GM12878 (cell line): Measurements from ENCODE around the gene SLC35D2. TPM values are rescaled to one million over a fixed set of nuclear protein-coding genes. Genes with fewer than 3 reads are reported as not detected.

Source experiments
- ATAC-seq: fragments of 200-7000 bp; cut with Tn5 transposase; 3 replicates; pipeline ENCODE4 v1.9.1; 2020; ENCODE audit warnings: mild to moderate bottlenecking, moderate library complexity
- BruUV-seq: library from RNA; stranded (reverse); fragments of 400-500 nt; replicated peaks from 2 replicates; lab custom pipeline; 2021; lab: Mats Ljungman, UMichigan
- CTCF ChIA-PET: fragments of 300-600 bp; sonication (Branson Sonifier 250); formaldehyde crosslinking; extraction: SDS; loops from one replicate; lab custom pipeline; 2021; ENCODE audit warnings: inconsistent platforms; lab: Yijun Ruan, JAX
- POLR2A ChIA-PET: fragments of 350-600 bp; formaldehyde crosslinking; extraction: SDS; loops from one replicate; lab custom pipeline; 2021; ENCODE audit warnings: inconsistent platforms; lab: Charles Lee
- RAD21 ChIA-PET: fragments of 300-600 bp; sonication (Branson Sonifier 250); formaldehyde crosslinking; loops from one replicate; lab custom pipeline; 2023; ENCODE audit warnings: antibody characterized with exemption; ENCODE audit not compliant: unreplicated experiment; lab: Charles Lee
- SMC1A ChIA-PET: fragments of 300-600 bp; sonication (Branson Sonifier 250); formaldehyde crosslinking; loops from one replicate; lab custom pipeline; 2023; ENCODE audit not compliant: unreplicated experiment, uncharacterized antibody; lab: Charles Lee
- DNase-seq: peaks from one replicate; pipeline ENCODE4 v3.0.0-alpha.2; 2011; ENCODE audit warnings: low read depth, low spot score
- FAIRE-seq: peaks from 3 replicates; lab custom pipeline; 2011; peaks lifted over from hg19 to GRCh38; lab: Jason Lieb, UNC
- H2AFZ ChIP-seq: 2 replicates; pipeline ENCODE4 v1.6.0; 2011; ENCODE audit warnings: low read depth, low read length, control low read depth; ENCODE audit not compliant: control insufficient read depth
- H3K27ac ChIP-seq: 2 replicates; pipeline ENCODE4 v1.5.1; 2011; ENCODE audit warnings: control low read depth; ENCODE audit not compliant: control insufficient read depth, insufficient read depth
- H3K27me3 ChIP-seq, 2 experiments: replicated peaks in 1 of 2; 2 replicates each; pipeline versions ENCODE4 v1.6.0 to v1.6.1; 2011; ENCODE audit warnings: low read length in 1 of 2; ENCODE audit not compliant: control insufficient read depth in 2 of 2, insufficient read depth in 2 of 2
- H3K36me3 ChIP-seq, 2 experiments: 2 replicates each; pipeline ENCODE4 v1.5.1; 2011; ENCODE audit warnings: low read length in 1 of 2; ENCODE audit not compliant: control insufficient read depth in 2 of 2, insufficient read depth in 2 of 2
- H3K4me1 ChIP-seq: 2 replicates; pipeline ENCODE4 v1.6.1; 2011; ENCODE audit warnings: mild to moderate bottlenecking, low read length, moderate library complexity, mixed read lengths; ENCODE audit not compliant: control insufficient read depth, insufficient read depth
- H3K4me2 ChIP-seq: 2 replicates; pipeline ENCODE4 v1.6.0; 2011; ENCODE audit warnings: control low read depth; ENCODE audit not compliant: control insufficient read depth, insufficient read depth
- H3K4me3 ChIP-seq: fragments of 200-600 bp; sonication (generic); 2 replicates; pipeline ENCODE4 v1.5.1; 2016
- H3K79me2 ChIP-seq: 2 replicates; pipeline ENCODE4 v1.6.0; 2011; ENCODE audit warnings: low read length; ENCODE audit not compliant: control insufficient read depth, insufficient read depth
- H3K9ac ChIP-seq: 2 replicates; pipeline ENCODE4 v1.8.0; 2011; ENCODE audit warnings: low read length, control low read depth, mixed read lengths; ENCODE audit not compliant: control insufficient read depth, insufficient read depth
- H3K9me3 ChIP-seq: replicated peaks from 3 replicates; pipeline ENCODE4 v1.5.1; 2011; ENCODE audit warnings: mild to moderate bottlenecking, low read length; ENCODE audit not compliant: control insufficient read depth, insufficient read depth
- H4K20me1 ChIP-seq: 2 replicates; pipeline ENCODE4 v1.6.0; 2011; ENCODE audit not compliant: control insufficient read depth, insufficient read depth
- ASH2L ChIP-seq: fragments of 300-600, 200-600 bp; sonication (generic); IDR thresholded peaks from 2 replicates; pipeline ENCODE4 v1.6.1; 2017; ENCODE audit warnings: low read depth, mild to moderate bottlenecking, borderline replicate concordance
- BACH1 ChIP-seq: fragments of 450-650 bp; IDR thresholded peaks from 2 replicates; pipeline ENCODE4 v1.6.1; 2017; ENCODE audit warnings: mild to moderate bottlenecking, borderline replicate concordance
- HCFC1 ChIP-seq: fragments of 150-350 bp; IDR thresholded peaks from 2 replicates; pipeline ENCODE4 v1.6.1; 2014; ENCODE audit warnings: low read length
- HDAC6 ChIP-seq: fragments of 200-600 bp; sonication (generic); IDR thresholded peaks from one replicate; pipeline ENCODE4 v1.8.0; 2017; ENCODE audit warnings: antibody characterized with exemption; ENCODE audit not compliant: unreplicated experiment
- KAT2A ChIP-seq: conservative IDR thresholded peaks from 2 replicates; pipeline ENCODE4 v1.6.1; 2011; ENCODE audit warnings: low read depth, low read length; ENCODE audit not compliant: control insufficient read depth
- NFIC ChIP-seq: IDR thresholded peaks from 2 replicates; pipeline ENCODE4 v1.6.1; 2012; ENCODE audit warnings: low read depth, mild to moderate bottlenecking, inconsistent platforms, low read length, moderate library complexity
- NFYA ChIP-seq: IDR thresholded peaks from 2 replicates; pipeline ENCODE4 v1.6.1; 2011; ENCODE audit warnings: low read depth, mild to moderate bottlenecking, low read length, improper control_type of control experiment, borderline replicate concordance
- RCOR1 ChIP-seq: conservative IDR thresholded peaks from 2 replicates; pipeline ENCODE4 v1.6.1; 2012; ENCODE audit warnings: low read depth, low read length, improper control_type of control experiment
- RELA ChIP-seq: fragments of 450-650 bp; IDR thresholded peaks from 2 replicates; pipeline ENCODE4 v1.8.0; 2014; ENCODE audit warnings: borderline replicate concordance; ENCODE audit not compliant: partially characterized antibody
- SMC3 ChIP-seq: IDR thresholded peaks from 2 replicates; pipeline ENCODE4 v1.6.1; 2011; ENCODE audit warnings: low read length, improper control_type of control experiment, borderline replicate concordance
- WGBS: methylation state at CpG from one replicate; pipeline ENCODE4 v1.1.6; 2016; ENCODE audit warnings: low lambda C conversion rate; ENCODE audit not compliant: insufficient replicate concordance, insufficient coverage; ENCODE audit errors: missing lambda C conversion rate; 5-methylcytosine and 5-hydroxymethylcytosine counted together
- in situ Hi-C: fragments of 300-500 bp; cut with MboI; formaldehyde crosslinking; loops from 9 replicates; pipeline ENCODE4 v1.14.3; 2018; ENCODE audit warnings: mixed read lengths
- intact Hi-C: fragments of 100-400 bp; cut with micrococcal nuclease; formaldehyde crosslinking; loops from one replicate; pipeline ENCODE4 v1.14.2; 2022; ENCODE audit not compliant: unreplicated experiment
- polyA plus RNA-seq, 11 experiments: library from polyadenylated mRNA; depleted of rRNA in 4 of 11; unstranded in 6 of 11; stranded (reverse) in 5 of 11; fragments of >200 nt; fragmentation: Nextera tagmentation in 4 of 11; fragmentation: Illumina TruSeq in 1 of 11; extraction: Ambion mirVana in 4 of 11; extraction: Trizol in 1 of 11; gene quantifications; 1 replicate in 1 of 11; 2 replicates in 10 of 11; pipeline versions ENCODE4 v1.2.1 to v1.2.3, GENCODE V29; 2011 to 2016; ENCODE audit warnings: inconsistent platforms in 2 of 11, missing spikeins in 2 of 11, low read depth in 1 of 11
- total RNA-seq, 4 experiments: library from RNA; depleted of rRNA in 3 of 4; stranded (reverse); fragments of >200 nt in 3 of 4; fragmentation: Illumina TruSeq in 1 of 4; extraction: Trizol in 1 of 4; gene quantifications; 2 replicates each; pipeline versions ENCODE4 v1.2.1 to v1.2.3, GENCODE V29; 2013 to 2021
- TF ChIP-seq, protein P1 (sequence below): IDR thresholded peaks from 2 replicates; pipeline ENCODE4 v1.6.1; 2011; ENCODE audit warnings: mild to moderate bottlenecking, low read depth, low read length, moderate library complexity; ENCODE audit not compliant: insufficient replicate concordance
- TF ChIP-seq, protein P2 (sequence below): IDR thresholded peaks from 2 replicates; pipeline ENCODE4 v1.6.1; 2011; ENCODE audit warnings: low read depth, mild to moderate bottlenecking, low read length, moderate library complexity, borderline replicate concordance; ENCODE audit errors: extremely low read depth
- TF ChIP-seq, protein P3 (sequence below): fragments of 450-650 bp; IDR thresholded peaks from 2 replicates; pipeline ENCODE4 v1.6.1; 2016; ENCODE audit warnings: mild to moderate bottlenecking, moderate library complexity, borderline replicate concordance
- TF ChIP-seq, protein P4 (sequence below): fragments of 450-650 bp; IDR thresholded peaks from 2 replicates; pipeline ENCODE4 v1.6.1; 2017; ENCODE audit warnings: mild to moderate bottlenecking, low read depth, inconsistent platforms; ENCODE audit not compliant: poor library complexity, severe bottlenecking

The SLC35D2 gene
- total and polyA plus RNA-seq, 10 of the 15 experiments (the other 5 are each of a cell fraction or from before 2014, with no cell fraction given), result 0.64 to 6.3 (median 3.5) TPM

DNA sequence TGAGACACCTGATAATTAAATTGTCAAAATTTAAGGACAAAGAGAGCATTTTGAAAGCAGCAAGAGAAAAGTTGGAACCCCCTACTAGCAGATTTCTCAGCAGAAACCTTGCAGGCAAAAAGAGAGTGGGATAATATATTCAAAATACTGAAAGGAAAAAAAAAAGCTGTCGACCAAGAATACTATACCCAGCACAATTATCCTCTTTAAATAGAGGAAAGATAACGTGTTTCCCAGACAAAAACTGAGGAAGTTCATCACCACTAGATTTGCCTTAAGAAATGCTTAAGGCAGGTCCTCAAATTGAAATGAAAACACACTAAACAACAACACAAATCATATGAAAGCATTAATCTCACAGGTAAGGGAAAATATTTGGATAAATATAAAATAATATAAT is 108.6 kb downstream of the SLC35D2 start:
- Histone ChIP-seq H3K9me3 (no peaks in the 10 kb centered on the region; the same call in 1 of the 3 replicates), H4K20me1 (no peaks in the 10 kb centered on the region), H3K9ac (no peak overlapping the region), H3K27me3 (no peaks in the 10 kb centered on the region), H3K4me3 (no peak overlapping the region), H3K79me2 (no peaks in the 10 kb centered on the region), H3K4me1 (no peaks in the 10 kb centered on the region), H2AFZ (no peak overlapping the region), H3K4me2 (no peak overlapping the region), H3K36me3 (no peaks in the 10 kb centered on the region), H3K27ac (no peak overlapping the region)
- SMC1A ChIA-PET, result no interaction called here
- no peak for DNase-seq
- BruUV-seq, result no TSS peak
- in situ Hi-C loops, result no loop called here
- intact Hi-C loops, result no loop called here
- TF ChIP-seq RCOR1 (no peak), NFYA (no peak), BACH1 (no peak), NFIC (no peak), HCFC1 (no peak), ASH2L (no peak), KAT2A (no peak), HDAC6 (no peak), RELA (no peak), SMC3 (no peak)
- TF ChIP-seq, protein P1, sequence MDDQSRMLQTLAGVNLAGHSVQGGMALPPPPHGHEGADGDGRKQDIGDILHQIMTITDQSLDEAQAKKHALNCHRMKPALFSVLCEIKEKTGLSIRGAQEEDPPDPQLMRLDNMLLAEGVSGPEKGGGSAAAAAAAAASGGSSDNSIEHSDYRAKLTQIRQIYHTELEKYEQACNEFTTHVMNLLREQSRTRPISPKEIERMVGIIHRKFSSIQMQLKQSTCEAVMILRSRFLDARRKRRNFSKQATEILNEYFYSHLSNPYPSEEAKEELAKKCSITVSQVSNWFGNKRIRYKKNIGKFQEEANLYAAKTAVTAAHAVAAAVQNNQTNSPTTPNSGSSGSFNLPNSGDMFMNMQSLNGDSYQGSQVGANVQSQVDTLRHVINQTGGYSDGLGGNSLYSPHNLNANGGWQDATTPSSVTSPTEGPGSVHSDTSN, result no peak
- TF ChIP-seq, protein P2, sequence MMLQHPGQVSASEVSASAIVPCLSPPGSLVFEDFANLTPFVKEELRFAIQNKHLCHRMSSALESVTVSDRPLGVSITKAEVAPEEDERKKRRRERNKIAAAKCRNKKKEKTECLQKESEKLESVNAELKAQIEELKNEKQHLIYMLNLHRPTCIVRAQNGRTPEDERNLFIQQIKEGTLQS, result no peak
- TF ChIP-seq, protein P3, sequence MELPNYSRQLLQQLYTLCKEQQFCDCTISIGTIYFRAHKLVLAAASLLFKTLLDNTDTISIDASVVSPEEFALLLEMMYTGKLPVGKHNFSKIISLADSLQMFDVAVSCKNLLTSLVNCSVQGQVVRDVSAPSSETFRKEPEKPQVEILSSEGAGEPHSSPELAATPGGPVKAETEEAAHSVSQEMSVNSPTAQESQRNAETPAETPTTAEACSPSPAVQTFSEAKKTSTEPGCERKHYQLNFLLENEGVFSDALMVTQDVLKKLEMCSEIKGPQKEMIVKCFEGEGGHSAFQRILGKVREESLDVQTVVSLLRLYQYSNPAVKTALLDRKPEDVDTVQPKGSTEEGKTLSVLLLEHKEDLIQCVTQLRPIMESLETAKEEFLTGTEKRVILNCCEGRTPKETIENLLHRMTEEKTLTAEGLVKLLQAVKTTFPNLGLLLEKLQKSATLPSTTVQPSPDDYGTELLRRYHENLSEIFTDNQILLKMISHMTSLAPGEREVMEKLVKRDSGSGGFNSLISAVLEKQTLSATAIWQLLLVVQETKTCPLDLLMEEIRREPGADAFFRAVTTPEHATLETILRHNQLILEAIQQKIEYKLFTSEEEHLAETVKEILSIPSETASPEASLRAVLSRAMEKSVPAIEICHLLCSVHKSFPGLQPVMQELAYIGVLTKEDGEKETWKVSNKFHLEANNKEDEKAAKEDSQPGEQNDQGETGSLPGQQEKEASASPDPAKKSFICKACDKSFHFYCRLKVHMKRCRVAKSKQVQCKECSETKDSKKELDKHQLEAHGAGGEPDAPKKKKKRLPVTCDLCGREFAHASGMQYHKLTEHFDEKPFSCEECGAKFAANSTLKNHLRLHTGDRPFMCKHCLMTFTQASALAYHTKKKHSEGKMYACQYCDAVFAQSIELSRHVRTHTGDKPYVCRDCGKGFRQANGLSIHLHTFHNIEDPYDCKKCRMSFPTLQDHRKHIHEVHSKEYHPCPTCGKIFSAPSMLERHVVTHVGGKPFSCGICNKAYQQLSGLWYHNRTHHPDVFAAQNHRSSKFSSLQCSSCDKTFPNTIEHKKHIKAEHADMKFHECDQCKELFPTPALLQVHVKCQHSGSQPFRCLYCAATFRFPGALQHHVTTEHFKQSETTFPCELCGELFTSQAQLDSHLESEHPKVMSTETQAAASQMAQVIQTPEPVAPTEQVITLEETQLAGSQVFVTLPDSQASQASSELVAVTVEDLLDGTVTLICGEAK, result no peak
- TF ChIP-seq, protein P4, sequence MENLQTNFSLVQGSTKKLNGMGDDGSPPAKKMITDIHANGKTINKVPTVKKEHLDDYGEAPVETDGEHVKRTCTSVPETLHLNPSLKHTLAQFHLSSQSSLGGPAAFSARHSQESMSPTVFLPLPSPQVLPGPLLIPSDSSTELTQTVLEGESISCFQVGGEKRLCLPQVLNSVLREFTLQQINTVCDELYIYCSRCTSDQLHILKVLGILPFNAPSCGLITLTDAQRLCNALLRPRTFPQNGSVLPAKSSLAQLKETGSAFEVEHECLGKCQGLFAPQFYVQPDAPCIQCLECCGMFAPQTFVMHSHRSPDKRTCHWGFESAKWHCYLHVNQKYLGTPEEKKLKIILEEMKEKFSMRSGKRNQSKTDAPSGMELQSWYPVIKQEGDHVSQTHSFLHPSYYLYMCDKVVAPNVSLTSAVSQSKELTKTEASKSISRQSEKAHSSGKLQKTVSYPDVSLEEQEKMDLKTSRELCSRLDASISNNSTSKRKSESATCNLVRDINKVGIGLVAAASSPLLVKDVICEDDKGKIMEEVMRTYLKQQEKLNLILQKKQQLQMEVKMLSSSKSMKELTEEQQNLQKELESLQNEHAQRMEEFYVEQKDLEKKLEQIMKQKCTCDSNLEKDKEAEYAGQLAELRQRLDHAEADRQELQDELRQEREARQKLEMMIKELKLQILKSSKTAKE, result no peak
- no peak for FAIRE-seq
- POLR2A ChIA-PET, result no interaction called here
- no peak for ATAC-seq
- RAD21 ChIA-PET, result no interaction called here
- CTCF ChIA-PET, result no interaction called here
- 0% methylated on average over 2 of the region's 2 CpGs for WGBS
